HG03025 (cell line): ENCODE results near the gene TBATA.
"Not testable (repeated sequence)": the region's sequence is repeated elsewhere in the genome, so short reads cannot be mapped to it uniquely, and the experiment has no call there.

Experiments used
- ATAC-seq: cut with Tn5 transposase; IDR thresholded peaks from one replicate; pipeline ENCODE4 v1.9.1; 2021; ENCODE audit warnings: mild to moderate bottlenecking, moderate library complexity; ENCODE audit not compliant: unreplicated experiment, low FRiP score

Gene TBATA

GRCh38 chr10:70779511-70780369 lies 5.4 kb downstream of the TBATA start:
- ATAC-seq = no peak

- no peak for ATAC-seq
These were observed 6.1 kb downstream of the TBATA start for GRCh38 chr10:70779088-70779487.

- ATAC-seq = no peak
These were observed 6.8 kb downstream of the TBATA start for GRCh38 chr10:70778267-70778924.

GRCh38 chr10:70777063-70777875 lies 7.9 kb downstream of the TBATA start:
- no peak for ATAC-seq

- ATAC-seq = no peak
These were observed 8.6 kb downstream of the TBATA start for GRCh38 chr10:70776455-70777005.

- ATAC-seq = no peak
These were observed 9.3 kb downstream of the TBATA start for GRCh38 chr10:70775679-70776454.

GRCh38 chr10:70774810-70775678 lies 10.1 kb downstream of the TBATA start:
- no peak for ATAC-seq

- no peak for ATAC-seq
These were observed 11.0 kb downstream of the TBATA start for GRCh38 chr10:70773965-70774809.

GRCh38 chr10:70773461-70773860 lies 11.7 kb downstream of the TBATA start:
- no peak for ATAC-seq

GRCh38 chr10:70772627-70773026 lies 12.6 kb downstream of the TBATA start:
- ATAC-seq = no peak

- no peak for ATAC-seq
These were observed 13.6 kb downstream of the TBATA start for GRCh38 chr10:70771311-70772194.

- ATAC-seq = not testable (repeated sequence)
These were observed 14.7 kb downstream of the TBATA start for GRCh38 chr10:70770516-70770915.

- ATAC-seq = no peak
These were observed 15.2 kb downstream of the TBATA start for GRCh38 chr10:70770001-70770400.

GRCh38 chr10:70769121-70769520 lies 16.1 kb downstream of the TBATA start:
- ATAC-seq = no peak

- not testable (repeated sequence) for ATAC-seq
These were observed 17.0 kb downstream of the TBATA start for GRCh38 chr10:70768026-70768685.

- no peak for ATAC-seq
These were observed 19.2 kb downstream of the TBATA start for GRCh38 chr10:70765794-70766594.
